Measurements from ENCODE around the gene ZNF644.
"Not testable (repeated sequence)": the region's sequence is repeated elsewhere in the genome, so short reads cannot be mapped to it uniquely, and the experiment has no call there.

ZNF644 gene

GRCh38 chr1:90946630-90947029, 75.2 kb downstream of the ZNF644 start:
- in situ Hi-C loops (cut with MboI; ENCODE audit: low pct_unique_long_range_greater_than_20kb, low sequenced_read_pairs, unreplicated experiment), result no loop called here
- no peak for DNase-seq (ENCODE audit: low spot score)
- TF ChIP-seq CTCF (IDR thresholded peaks at IDR 0.05; ENCODE audit: extremely low read depth, insufficient read depth, missing control alignments), result no peak

DNA sequence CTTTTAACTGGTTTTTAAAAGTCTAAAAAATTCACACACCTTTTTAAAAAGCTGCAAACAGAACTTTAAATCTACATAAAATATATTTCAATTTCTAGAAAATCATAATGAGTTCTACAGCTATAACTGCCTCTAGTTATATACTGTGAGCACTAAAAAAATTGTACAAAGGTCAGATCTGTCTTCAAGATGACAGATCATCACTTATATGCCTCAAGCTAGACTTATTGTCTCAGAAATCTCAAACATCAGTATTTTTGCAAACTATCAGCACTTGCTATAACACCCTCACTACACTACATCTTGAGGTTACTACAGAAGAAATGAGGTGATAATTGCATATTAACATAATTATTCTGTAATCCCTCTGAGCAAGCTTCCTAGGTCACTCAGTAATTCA, 76.5 kb downstream of the ZNF644 start:
- DNase-seq (ENCODE audit: low spot score), result no peak
- in situ Hi-C loops (cut with MboI; ENCODE audit: low pct_unique_long_range_greater_than_20kb, low sequenced_read_pairs, unreplicated experiment), result no loop called here
- no peak for TF ChIP-seq CTCF (IDR thresholded peaks at IDR 0.05; ENCODE audit: extremely low read depth, insufficient read depth, missing control alignments)

- no peak for TF ChIP-seq CTCF (IDR thresholded peaks at IDR 0.05; ENCODE audit: extremely low read depth, insufficient read depth, missing control alignments)
These were observed 77.9 kb downstream of the ZNF644 start for GRCh38 chr1:90943966-90944365.

GRCh38 chr1:90940746-90941145, 81.1 kb downstream of the ZNF644 start:
- DNase-seq (ENCODE audit: low spot score), result no peak
- no peak for TF ChIP-seq CTCF (IDR thresholded peaks at IDR 0.05; ENCODE audit: extremely low read depth, insufficient read depth, missing control alignments)
- in situ Hi-C loops (cut with MboI; ENCODE audit: low pct_unique_long_range_greater_than_20kb, low sequenced_read_pairs, unreplicated experiment), result no loop called here

More at GRCh38 chr1:90943966-90944365, 77.9 kb downstream of the ZNF644 start:
- DNase-seq (ENCODE audit: low spot score), result no peak
- in situ Hi-C loops (cut with MboI; ENCODE audit: low pct_unique_long_range_greater_than_20kb, low sequenced_read_pairs, unreplicated experiment), result no loop called here

- in situ Hi-C loops (cut with MboI; ENCODE audit: low pct_unique_long_range_greater_than_20kb, low sequenced_read_pairs, unreplicated experiment), result no loop called here
- no peak for DNase-seq (ENCODE audit: low spot score)
- no peak for TF ChIP-seq CTCF (IDR thresholded peaks at IDR 0.05; ENCODE audit: extremely low read depth, insufficient read depth, missing control alignments)
These were observed 85.1 kb downstream of the ZNF644 start for GRCh38 chr1:90936731-90937130.

DNA sequence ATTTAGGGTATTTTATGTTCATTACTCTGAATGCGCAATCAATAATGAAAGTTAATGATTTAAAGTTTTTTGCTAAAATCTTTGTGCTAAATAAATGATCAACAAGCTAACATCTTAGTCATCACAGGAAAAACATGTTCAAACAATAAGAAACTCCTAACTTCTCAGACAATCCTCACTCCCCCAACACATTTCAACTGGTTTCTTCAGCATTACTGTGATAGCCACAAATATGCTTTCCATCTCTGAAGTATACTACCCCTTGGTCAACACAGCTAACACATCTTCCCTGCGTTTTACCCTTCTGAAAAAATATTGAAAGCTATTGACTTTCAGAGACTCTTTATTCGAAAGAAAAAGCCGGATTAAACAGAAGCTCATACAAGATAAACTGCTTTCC, 85.8 kb downstream of the ZNF644 start:
- no peak for TF ChIP-seq CTCF (IDR thresholded peaks at IDR 0.05; ENCODE audit: extremely low read depth, insufficient read depth, missing control alignments)
- in situ Hi-C loops (cut with MboI; ENCODE audit: low pct_unique_long_range_greater_than_20kb, low sequenced_read_pairs, unreplicated experiment), result no loop called here
- DNase-seq (ENCODE audit: low spot score), result no peak

DNA sequence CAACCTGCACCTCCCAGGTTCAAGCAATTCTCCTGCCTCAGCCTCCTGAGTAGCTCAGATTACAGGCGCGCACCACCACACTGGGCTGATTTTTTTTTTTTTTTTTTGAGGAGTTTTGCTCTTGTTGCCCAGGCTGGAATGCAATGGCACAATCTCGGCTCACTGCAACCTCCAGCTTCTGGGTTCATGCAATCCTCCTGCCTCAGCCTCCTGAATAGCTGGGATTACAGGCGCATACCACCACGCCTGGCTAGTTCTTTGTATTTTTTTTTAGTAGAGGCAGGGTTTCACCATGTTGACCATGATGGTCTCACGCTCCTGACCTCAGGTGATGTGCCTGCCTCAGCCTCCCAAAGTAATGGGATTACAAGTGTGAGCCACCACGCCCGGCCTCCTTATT, 93.6 kb downstream of the ZNF644 start:
- in situ Hi-C loops (cut with MboI; ENCODE audit: low pct_unique_long_range_greater_than_20kb, low sequenced_read_pairs, unreplicated experiment); DNase-seq (ENCODE audit: low spot score): not testable (repeated sequence)

DNA sequence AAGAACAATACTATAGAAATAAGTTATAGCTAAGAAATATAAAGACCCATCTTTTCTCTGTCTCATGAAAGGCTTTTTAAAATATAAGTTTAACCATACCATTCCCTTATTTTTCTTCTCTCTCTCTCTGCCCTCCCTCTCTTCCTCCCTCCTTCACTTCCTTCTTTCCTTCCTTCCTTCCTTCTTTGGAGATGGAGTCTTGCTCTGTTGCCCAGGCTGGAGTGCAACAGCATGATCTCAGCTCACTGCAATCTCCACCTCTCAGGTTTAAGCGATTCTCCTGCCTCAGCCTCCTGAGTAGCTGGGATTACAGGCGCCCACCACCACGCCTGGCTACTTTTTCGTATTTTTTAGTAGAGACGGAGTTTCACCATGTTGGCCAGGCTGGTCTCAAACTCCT, 94.2 kb downstream of the ZNF644 start:
- DNase-seq (ENCODE audit: low spot score); in situ Hi-C loops (cut with MboI; ENCODE audit: low pct_unique_long_range_greater_than_20kb, low sequenced_read_pairs, unreplicated experiment): not testable (repeated sequence)
